HG02642 (cell line): ENCODE measurements around the gene EIF5AL1.
"Not testable (repeated sequence)": the region's sequence is repeated elsewhere in the genome, so short reads cannot be mapped to it uniquely, and the experiment has no call there.

Experiments used
- ATAC-seq: cut with Tn5 transposase; IDR thresholded peaks from one replicate; pipeline ENCODE4 v1.9.1; 2021; ENCODE audit warnings: mild to moderate bottlenecking; ENCODE audit not compliant: unreplicated experiment, poor library complexity

EIF5AL1 gene

GRCh38 chr10:79511891-79512583, at the start of gene EIF5AL1:
Gene EIF5AL1 (plus strand): TSS chr10:79512533. CDS start chr10:79512650, 117 bp downstream.
- not testable (repeated sequence) for ATAC-seq

DNA sequence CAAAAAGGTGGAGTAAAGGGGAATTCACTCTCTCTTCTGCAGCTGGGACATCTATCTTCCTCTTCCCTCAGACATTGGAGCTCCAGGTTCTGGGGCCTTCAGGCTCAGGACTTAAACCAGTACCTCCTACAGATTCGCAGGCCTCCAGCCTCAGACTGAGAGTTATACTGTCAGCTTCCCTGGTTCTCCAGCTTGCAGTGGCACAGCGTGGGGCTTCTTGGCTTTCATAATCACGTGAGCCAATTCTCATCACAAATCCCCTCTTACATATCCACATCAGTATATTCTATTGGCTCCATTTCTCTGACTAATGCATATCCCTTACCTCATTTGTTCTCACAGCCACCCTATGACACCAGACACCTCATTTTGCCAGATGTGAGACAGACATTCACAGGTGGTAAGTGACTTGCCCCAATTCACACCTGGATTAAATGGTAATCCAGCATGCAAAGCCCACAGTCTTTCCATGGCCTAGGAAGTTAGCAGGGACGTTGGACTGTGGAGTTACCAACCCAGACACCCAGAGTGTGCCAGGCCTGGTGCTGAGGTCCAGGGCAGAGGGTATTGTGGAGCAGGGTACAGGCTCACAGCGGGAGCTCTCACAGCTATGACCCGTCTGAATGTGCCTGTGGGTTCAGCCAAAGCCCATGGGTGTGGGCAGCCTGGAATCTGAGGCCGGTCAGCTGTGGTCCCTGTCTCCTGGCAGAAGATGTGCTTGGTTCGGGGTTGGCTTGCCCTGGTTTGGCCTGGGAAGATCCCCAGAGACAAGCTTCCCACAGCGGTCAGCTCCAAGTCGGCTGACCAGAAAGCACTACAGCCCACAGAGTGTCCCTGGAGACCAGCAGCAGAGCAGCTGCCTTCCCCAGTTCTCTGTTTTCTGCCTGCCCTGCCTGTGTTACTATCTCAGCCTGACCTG, 48.5 kb upstream of the EIF5AL1 start:
- ATAC-seq = no peak

DNA sequence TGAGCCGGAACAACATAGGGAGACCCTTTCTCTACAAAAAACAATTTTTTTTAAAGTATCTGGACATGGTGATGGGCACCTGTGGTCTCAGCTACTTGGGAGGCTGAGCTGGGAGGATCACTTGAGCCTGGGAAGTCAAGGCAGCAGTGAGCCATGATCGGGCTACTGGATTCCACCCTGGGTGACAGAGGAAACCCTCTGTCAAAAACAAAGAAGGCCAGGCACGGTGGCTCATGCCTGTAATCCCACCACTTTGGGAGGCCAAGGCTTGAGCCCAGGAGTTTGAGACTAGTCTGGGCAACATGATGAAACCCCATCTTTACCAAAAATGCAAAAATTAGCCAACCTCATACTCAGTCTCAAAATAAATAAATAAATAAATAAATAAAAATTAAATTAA, 47.0 kb upstream of the EIF5AL1 start:
- ATAC-seq = no peak

GRCh38 chr10:79468015-79468560, 44.2 kb upstream of the EIF5AL1 start:
- no peak for ATAC-seq

DNA sequence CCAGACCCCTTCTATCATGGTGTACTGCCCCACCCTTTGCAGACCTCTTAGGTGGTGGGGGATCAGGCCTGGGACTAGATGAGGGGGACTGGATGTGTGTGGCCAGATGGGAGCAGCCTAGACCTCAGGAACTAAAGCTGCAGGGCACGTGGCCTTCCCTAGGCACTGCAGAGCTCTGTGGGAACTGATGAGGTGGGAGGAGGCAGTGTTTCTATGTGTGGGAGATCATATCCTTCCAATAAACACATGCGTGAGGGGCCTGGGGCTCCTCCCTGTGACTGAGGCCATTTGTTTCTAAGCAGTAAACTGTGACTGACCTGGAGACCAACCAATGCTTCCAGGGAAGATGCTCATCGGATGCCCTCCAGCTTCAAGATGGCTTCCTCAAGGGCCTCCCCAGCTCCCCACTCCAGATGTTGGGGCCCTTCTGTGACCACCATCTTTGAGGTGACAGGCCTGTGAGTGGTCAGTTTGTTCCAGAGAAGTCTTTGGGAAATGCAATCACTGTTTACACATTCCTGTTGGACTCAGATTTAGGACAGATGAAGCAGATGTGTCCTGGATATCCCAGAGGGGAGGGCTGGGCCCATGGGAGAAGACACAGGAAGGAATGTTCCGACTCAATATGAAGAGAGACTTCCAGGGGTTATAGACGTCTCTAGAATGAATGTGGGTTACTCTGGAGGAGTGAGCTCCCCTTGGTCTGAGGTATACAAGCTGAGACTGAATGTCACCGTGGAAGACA, 43.3 kb upstream of the EIF5AL1 start:
- no peak for ATAC-seq

GRCh38 chr10:79470096-79470495, 42.2 kb upstream of the EIF5AL1 start:
- no peak for ATAC-seq

- ATAC-seq = no peak
These were observed 40.6 kb upstream of the EIF5AL1 start for GRCh38 chr10:79471776-79472175.

GRCh38 chr10:79472449-79472848, 39.9 kb upstream of the EIF5AL1 start:
- ATAC-seq = no peak

GRCh38 chr10:79472951-79473350, 39.4 kb upstream of the EIF5AL1 start:
- ATAC-seq = no peak

DNA sequence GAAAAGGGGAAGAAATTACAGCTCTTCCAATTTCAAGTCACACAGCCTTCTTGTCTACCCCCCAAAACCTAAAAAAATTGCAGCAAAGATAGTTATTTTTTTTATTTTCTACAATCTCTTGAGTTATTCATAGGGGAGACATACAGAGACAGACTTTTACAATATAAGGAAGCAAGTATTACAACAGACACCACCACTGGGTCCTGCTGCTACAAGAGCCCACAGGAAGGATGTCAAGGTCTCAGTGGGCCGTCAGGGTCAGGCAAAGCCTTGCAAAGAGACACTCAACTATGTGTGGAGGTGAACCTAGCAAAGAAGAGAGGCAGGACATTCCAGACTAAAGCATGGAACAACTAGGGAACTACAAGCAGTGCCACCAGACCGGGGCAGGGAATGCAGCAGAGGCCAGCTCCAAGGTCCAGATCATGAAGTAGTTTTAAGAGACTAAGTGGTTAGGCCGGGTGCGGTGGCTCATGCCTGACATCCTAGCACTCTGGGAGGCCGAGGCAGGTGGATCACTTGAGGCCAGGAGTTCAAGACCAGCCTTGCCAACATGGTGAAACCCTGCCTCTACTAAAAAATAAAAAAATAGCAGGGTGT, 38.7 kb upstream of the EIF5AL1 start:
- ATAC-seq = no peak

GRCh38 chr10:79475119-79475653, 37.1 kb upstream of the EIF5AL1 start:
- ATAC-seq = no peak

GRCh38 chr10:79475877-79476276, 36.5 kb upstream of the EIF5AL1 start:
- ATAC-seq = no peak

DNA sequence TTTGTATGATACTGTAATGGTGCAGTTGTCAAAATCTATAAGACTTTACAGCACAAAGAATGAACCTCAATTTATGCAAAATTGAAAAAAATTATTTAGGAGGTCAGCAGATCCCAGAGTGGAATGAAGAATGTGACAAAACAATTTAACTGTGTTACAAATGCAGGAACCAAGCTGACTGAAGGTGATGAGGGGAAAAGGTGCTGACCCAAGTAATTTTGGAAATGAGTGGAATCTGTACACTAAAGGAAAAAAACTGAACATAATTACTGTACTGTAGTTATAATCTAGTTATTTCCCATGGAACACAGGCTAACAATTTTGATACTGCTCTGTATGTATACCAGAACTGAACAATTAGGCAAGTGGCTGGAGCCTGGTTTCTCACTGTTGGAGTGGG, 35.7 kb upstream of the EIF5AL1 start:
- no peak for ATAC-seq

DNA sequence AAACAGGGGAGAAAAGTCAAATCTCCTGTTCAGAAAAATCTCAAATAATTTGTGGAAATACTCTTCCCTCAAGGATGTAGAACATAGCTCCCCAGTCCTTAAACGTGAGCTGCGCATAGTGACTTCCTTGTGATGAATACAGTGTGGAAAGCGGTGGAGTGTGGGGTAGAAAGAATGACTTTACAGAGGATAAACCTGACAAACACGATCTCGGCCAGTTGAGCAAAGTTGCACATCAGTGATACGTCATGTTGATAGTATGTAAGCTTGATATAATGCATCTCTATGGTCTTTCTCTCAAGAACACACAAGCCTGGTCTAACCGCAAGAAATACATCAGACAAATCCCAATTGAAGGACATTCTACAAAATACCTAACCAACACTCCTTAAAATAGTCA, 34.9 kb upstream of the EIF5AL1 start:
- no peak for ATAC-seq

- ATAC-seq = no peak
These were observed 32.9 kb upstream of the EIF5AL1 start for GRCh38 chr10:79479283-79479909.

- no peak for ATAC-seq
These were observed 30.0 kb upstream of the EIF5AL1 start for GRCh38 chr10:79482304-79482703.

GRCh38 chr10:79482741-79483140, 29.6 kb upstream of the EIF5AL1 start:
- no peak for ATAC-seq

- ATAC-seq = no peak
These were observed 29.0 kb upstream of the EIF5AL1 start for GRCh38 chr10:79483299-79483698.

DNA sequence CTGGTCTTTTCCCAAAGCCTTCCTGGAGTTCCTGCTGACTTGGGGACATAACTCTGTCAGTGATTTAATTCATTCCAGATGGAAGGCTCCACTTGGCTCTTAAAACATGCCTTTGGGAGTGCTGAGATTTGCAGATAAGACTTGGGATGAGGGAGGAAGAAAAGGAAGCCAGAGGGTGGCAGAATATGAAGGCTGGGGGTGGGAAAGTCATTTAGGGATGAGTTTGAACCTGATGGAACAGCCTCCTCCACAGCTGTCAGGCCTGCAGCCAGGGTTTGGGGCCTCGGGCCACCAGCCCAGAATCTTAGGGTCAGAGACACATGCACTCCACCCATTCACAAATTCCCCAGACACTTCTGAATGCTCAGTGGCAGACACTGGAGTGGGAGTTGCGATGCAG, 28.4 kb upstream of the EIF5AL1 start:
- ATAC-seq = no peak
